Measurements from ENCODE around the gene ASPDH. TPM values are rescaled to one million over a fixed set of nuclear protein-coding genes. Genes with fewer than 3 reads are reported as not detected.

ASPDH gene
- total RNA-seq, 1 experiment from 2014 or later: not detected

DNA sequence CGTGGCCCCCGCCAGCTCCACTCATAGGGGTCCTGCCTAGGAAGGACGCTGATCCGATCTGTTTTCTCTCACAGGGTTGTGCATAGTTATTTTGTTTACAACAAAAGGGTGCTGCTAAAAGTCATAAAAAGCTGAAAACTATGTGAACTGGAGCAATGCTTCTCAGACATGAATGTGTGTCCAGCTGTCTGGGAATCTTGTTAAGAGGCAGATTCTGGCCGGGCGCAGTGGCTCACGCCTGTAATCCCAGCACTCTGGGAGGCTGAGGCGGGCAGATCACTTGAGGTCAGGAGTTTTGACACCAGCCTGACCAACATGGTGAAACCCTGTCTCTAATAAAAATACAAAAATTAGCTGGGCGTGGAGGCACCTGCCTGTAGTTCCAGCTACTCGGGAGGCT lies 45.9 kb upstream of the ASPDH start:
- Mint-ChIP-seq H3K4me3 (no peak overlapping the region), H3K27me3 (ENCODE audit: low read depth) (peaks cover 59% of the 10 kb centered on the region), H3K9me3 (no peaks in the 10 kb centered on the region), H3K36me3 (no peaks in the 10 kb centered on the region), H3K4me1 (peaks cover 26% of the 10 kb centered on the region), H3K27ac (no peak overlapping the region)
- CTCF ChIA-PET: interaction anchor here (1.2 kb wide), 1 partner anchor 22 kb away, joined by 8 read pairs; no protein-coding TSS in a partner anchor
- DNase-seq (ENCODE audit: low spot score) (no peak), ATAC-seq (no peak)
- POLR2A ChIA-PET: no interaction called here
- TF ChIP-seq, protein P1, sequence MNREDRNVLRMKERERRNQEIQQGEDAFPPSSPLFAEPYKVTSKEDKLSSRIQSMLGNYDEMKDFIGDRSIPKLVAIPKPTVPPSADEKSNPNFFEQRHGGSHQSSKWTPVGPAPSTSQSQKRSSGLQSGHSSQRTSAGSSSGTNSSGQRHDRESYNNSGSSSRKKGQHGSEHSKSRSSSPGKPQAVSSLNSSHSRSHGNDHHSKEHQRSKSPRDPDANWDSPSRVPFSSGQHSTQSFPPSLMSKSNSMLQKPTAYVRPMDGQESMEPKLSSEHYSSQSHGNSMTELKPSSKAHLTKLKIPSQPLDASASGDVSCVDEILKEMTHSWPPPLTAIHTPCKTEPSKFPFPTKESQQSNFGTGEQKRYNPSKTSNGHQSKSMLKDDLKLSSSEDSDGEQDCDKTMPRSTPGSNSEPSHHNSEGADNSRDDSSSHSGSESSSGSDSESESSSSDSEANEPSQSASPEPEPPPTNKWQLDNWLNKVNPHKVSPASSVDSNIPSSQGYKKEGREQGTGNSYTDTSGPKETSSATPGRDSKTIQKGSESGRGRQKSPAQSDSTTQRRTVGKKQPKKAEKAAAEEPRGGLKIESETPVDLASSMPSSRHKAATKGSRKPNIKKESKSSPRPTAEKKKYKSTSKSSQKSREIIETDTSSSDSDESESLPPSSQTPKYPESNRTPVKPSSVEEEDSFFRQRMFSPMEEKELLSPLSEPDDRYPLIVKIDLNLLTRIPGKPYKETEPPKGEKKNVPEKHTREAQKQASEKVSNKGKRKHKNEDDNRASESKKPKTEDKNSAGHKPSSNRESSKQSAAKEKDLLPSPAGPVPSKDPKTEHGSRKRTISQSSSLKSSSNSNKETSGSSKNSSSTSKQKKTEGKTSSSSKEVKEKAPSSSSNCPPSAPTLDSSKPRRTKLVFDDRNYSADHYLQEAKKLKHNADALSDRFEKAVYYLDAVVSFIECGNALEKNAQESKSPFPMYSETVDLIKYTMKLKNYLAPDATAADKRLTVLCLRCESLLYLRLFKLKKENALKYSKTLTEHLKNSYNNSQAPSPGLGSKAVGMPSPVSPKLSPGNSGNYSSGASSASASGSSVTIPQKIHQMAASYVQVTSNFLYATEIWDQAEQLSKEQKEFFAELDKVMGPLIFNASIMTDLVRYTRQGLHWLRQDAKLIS (CRISPR knock-in tag; IDR thresholded peaks at IDR 0.05; ENCODE audit: borderline replicate concordance): no peak
- TF ChIP-seq, protein P2, sequence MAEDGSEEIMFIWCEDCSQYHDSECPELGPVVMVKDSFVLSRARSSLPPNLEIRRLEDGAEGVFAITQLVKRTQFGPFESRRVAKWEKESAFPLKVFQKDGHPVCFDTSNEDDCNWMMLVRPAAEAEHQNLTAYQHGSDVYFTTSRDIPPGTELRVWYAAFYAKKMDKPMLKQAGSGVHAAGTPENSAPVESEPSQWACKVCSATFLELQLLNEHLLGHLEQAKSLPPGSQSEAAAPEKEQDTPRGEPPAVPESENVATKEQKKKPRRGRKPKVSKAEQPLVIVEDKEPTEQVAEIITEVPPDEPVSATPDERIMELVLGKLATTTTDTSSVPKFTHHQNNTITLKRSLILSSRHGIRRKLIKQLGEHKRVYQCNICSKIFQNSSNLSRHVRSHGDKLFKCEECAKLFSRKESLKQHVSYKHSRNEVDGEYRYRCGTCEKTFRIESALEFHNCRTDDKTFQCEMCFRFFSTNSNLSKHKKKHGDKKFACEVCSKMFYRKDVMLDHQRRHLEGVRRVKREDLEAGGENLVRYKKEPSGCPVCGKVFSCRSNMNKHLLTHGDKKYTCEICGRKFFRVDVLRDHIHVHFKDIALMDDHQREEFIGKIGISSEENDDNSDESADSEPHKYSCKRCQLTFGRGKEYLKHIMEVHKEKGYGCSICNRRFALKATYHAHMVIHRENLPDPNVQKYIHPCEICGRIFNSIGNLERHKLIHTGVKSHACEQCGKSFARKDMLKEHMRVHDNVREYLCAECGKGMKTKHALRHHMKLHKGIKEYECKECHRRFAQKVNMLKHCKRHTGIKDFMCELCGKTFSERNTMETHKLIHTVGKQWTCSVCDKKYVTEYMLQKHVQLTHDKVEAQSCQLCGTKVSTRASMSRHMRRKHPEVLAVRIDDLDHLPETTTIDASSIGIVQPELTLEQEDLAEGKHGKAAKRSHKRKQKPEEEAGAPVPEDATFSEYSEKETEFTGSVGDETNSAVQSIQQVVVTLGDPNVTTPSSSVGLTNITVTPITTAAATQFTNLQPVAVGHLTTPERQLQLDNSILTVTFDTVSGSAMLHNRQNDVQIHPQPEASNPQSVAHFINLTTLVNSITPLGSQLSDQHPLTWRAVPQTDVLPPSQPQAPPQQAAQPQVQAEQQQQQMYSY (CRISPR knock-in tag; IDR thresholded peaks at IDR 0.05): no peak
- TF ChIP-seq, protein P3, sequence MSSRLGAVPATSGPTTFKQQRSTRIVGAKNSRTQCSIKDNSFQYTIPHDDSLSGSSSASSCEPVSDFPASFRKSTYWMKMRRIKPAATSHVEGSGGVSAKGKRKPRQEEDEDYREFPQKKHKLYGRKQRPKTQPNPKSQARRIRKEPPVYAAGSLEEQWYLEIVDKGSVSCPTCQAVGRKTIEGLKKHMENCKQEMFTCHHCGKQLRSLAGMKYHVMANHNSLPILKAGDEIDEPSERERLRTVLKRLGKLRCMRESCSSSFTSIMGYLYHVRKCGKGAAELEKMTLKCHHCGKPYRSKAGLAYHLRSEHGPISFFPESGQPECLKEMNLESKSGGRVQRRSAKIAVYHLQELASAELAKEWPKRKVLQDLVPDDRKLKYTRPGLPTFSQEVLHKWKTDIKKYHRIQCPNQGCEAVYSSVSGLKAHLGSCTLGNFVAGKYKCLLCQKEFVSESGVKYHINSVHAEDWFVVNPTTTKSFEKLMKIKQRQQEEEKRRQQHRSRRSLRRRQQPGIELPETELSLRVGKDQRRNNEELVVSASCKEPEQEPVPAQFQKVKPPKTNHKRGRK (CRISPR knock-in tag; IDR thresholded peaks at IDR 0.05; ENCODE audit: borderline replicate concordance): no peak
- TF ChIP-seq ESRRA (CRISPR knock-in tag; IDR thresholded peaks at IDR 0.05; ENCODE audit: borderline replicate concordance) (no peak), GABPB1 (CRISPR knock-in tag; IDR thresholded peaks at IDR 0.05) (no peak), ZNF671 (CRISPR knock-in tag; IDR thresholded peaks at IDR 0.05) (no peak), KAT7 (CRISPR knock-in tag; IDR thresholded peaks at IDR 0.05; ENCODE audit: borderline replicate concordance) (no peak), TP53 (CRISPR knock-in tag; IDR thresholded peaks at IDR 0.05) (no peak), HMGA2 (CRISPR knock-in tag; IDR thresholded peaks at IDR 0.05) (no peak), SP1 (CRISPR knock-in tag; conservative IDR thresholded peaks at IDR 0.05) (no peak)
- TF ChIP-seq, protein P4, sequence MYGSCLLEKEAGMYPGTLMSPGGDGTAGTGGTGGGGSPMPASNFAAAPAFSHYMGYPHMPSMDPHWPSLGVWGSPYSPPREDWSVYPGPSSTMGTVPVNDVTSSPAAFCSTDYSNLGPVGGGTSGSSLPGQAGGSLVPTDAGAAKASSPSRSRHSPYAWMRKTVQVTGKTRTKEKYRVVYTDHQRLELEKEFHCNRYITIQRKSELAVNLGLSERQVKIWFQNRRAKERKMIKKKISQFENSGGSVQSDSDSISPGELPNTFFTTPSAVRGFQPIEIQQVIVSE (CRISPR knock-in tag; IDR thresholded peaks at IDR 0.05; ENCODE audit: borderline replicate concordance): no peak
- TF ChIP-seq, protein P5, sequence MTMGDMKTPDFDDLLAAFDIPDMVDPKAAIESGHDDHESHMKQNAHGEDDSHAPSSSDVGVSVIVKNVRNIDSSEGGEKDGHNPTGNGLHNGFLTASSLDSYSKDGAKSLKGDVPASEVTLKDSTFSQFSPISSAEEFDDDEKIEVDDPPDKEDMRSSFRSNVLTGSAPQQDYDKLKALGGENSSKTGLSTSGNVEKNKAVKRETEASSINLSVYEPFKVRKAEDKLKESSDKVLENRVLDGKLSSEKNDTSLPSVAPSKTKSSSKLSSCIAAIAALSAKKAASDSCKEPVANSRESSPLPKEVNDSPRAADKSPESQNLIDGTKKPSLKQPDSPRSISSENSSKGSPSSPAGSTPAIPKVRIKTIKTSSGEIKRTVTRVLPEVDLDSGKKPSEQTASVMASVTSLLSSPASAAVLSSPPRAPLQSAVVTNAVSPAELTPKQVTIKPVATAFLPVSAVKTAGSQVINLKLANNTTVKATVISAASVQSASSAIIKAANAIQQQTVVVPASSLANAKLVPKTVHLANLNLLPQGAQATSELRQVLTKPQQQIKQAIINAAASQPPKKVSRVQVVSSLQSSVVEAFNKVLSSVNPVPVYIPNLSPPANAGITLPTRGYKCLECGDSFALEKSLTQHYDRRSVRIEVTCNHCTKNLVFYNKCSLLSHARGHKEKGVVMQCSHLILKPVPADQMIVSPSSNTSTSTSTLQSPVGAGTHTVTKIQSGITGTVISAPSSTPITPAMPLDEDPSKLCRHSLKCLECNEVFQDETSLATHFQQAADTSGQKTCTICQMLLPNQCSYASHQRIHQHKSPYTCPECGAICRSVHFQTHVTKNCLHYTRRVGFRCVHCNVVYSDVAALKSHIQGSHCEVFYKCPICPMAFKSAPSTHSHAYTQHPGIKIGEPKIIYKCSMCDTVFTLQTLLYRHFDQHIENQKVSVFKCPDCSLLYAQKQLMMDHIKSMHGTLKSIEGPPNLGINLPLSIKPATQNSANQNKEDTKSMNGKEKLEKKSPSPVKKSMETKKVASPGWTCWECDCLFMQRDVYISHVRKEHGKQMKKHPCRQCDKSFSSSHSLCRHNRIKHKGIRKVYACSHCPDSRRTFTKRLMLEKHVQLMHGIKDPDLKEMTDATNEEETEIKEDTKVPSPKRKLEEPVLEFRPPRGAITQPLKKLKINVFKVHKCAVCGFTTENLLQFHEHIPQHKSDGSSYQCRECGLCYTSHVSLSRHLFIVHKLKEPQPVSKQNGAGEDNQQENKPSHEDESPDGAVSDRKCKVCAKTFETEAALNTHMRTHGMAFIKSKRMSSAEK (CRISPR knock-in tag; IDR thresholded peaks at IDR 0.05; ENCODE audit: borderline replicate concordance): no peak
- TF ChIP-seq, protein P6, sequence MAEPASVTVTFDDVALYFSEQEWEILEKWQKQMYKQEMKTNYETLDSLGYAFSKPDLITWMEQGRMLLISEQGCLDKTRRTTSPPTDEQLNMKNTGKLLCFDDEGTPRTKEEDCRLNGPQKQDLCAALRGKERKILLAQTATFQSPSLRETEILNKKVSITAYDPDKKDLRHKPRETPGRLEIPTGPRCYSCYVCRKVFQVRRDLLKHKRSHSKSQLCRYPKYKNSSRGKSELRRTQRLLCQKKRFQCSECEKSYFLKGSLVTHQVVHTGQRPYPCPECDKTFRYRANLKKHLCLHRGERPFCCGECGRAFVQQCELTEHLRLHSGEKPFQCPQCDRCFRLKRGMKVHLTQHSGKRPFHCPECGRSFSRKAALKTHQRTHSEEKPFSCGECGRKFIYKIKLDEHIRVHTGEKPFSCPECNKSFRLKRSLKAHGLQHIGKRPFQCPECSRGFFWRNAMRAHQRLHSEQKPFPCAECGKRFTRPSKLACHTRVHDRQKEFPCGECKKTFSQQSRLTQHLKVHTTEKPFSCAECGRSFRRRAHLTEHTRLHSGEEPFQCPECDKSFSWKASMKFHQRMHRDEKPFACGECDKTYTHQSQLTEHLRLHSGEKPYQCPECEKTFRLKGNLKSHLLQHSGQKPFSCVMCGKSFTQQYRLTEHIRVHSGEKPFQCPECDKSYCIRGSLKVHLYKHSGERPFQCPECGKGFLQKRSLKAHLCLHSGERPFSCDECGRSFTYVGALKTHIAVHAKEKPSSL (CRISPR knock-in tag; conservative IDR thresholded peaks at IDR 0.05): no peak
- TF ChIP-seq, protein P7, sequence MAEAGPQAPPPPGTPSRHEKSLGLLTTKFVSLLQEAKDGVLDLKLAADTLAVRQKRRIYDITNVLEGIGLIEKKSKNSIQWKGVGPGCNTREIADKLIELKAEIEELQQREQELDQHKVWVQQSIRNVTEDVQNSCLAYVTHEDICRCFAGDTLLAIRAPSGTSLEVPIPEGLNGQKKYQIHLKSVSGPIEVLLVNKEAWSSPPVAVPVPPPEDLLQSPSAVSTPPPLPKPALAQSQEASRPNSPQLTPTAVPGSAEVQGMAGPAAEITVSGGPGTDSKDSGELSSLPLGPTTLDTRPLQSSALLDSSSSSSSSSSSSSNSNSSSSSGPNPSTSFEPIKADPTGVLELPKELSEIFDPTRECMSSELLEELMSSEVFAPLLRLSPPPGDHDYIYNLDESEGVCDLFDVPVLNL (CRISPR knock-in tag; IDR thresholded peaks at IDR 0.05; ENCODE audit: borderline replicate concordance, low read depth): no peak
- TF ChIP-seq, protein P8, sequence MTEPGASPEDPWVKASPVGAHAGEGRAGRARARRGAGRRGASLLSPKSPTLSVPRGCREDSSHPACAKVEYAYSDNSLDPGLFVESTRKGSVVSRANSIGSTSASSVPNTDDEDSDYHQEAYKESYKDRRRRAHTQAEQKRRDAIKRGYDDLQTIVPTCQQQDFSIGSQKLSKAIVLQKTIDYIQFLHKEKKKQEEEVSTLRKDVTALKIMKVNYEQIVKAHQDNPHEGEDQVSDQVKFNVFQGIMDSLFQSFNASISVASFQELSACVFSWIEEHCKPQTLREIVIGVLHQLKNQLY (CRISPR knock-in tag; IDR thresholded peaks at IDR 0.05): no peak
- TF ChIP-seq, protein P9, sequence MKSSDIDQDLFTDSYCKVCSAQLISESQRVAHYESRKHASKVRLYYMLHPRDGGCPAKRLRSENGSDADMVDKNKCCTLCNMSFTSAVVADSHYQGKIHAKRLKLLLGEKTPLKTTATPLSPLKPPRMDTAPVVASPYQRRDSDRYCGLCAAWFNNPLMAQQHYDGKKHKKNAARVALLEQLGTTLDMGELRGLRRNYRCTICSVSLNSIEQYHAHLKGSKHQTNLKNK (CRISPR knock-in tag; IDR thresholded peaks at IDR 0.05): no peak

All from WTC11 (cell line).